Type B pancreatic cell (in vitro differentiated cells): ENCODE measurements around the gene ACSS1. TPM values are rescaled to one million over a fixed set of nuclear protein-coding genes. Genes with fewer than 3 reads are reported as not detected.

ENCODE experiments used
- DNase-seq: peaks from one replicate; pipeline ENCODE4 v3.0.0; 2021; ENCODE audit warnings: mixed read lengths; ENCODE audit not compliant: unreplicated experiment; ENCODE audit errors: extremely low spot score
- H3K27ac Mint-ChIP-seq: 2 replicates; pipeline ENCODE4 v1.8.0; 2021; ENCODE audit warnings: mild to moderate bottlenecking, mixed read lengths
- H3K27me3 Mint-ChIP-seq: 2 replicates; pipeline ENCODE4 v1.8.0; 2021; ENCODE audit warnings: mixed read lengths
- H3K36me3 Mint-ChIP-seq: 2 replicates; pipeline ENCODE4 v1.8.0; 2021; ENCODE audit warnings: mixed read lengths
- H3K4me1 Mint-ChIP-seq: one replicate; pipeline ENCODE4 v1.8.0; 2021; ENCODE audit warnings: mixed read lengths; ENCODE audit not compliant: unreplicated experiment
- H3K4me3 Mint-ChIP-seq: 2 replicates; pipeline ENCODE4 v1.8.0; 2021; ENCODE audit warnings: mild to moderate bottlenecking, mixed read lengths
- H3K9me3 Mint-ChIP-seq: 2 replicates; pipeline ENCODE4 v1.8.0; 2021; ENCODE audit warnings: mixed read lengths
- total RNA-seq: library from RNA; stranded (reverse); gene quantifications from 2 replicates; pipeline ENCODE4 v1.2.1, GENCODE V29; 2021; ENCODE audit warnings: low replicate concordance
- TF ChIP-seq, protein P1 (sequence below): fragments of 200-600 bp; sonication (generic); conservative IDR thresholded peaks from 2 replicates; pipeline ENCODE4 v1.5.0; 2021; ENCODE audit warnings: antibody characterized with exemption, mild to moderate bottlenecking

ACSS1 gene
- total RNA-seq, 1 donor from 2014 or later: 27.5 TPM

DNA sequence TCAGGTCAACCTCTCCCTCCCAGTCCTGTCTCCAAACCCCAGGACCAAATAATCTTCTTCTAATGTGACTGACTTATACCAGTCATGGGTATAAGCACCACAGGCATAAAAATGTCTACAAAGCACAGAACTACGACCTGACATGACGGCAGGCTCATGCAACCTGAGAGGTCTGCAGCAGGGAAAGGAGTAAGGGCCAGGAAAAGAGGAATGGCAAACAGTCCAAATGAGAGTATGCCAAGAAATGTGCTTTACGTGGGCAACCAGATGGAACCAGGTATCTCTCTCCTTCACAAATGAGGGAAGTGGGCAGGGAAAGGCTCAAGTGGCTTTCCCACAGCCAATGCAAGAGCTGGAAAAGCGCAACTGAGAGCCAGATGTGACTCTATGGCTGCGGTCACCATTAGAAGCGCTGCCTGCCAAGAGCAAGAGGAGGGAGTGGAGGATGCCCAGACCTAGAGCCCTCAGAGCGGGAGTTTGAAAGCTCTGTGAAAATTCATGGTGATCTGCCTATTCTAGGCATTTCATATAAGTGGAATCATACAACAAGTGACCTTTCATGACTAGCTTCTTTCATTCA, 71.4 kb downstream of the ACSS1 start:
- H3K36me3 Mint-ChIP-seq: peaks cover 16% of the 10 kb centered on the region
- no peak overlapping the region for H3K27ac Mint-ChIP-seq
- no peaks in the 10 kb centered on the region for H3K27me3 Mint-ChIP-seq
- peak; percentile 27 for DNase-seq
- no peaks in the 10 kb centered on the region for H3K9me3 Mint-ChIP-seq
- TF ChIP-seq, protein P1, sequence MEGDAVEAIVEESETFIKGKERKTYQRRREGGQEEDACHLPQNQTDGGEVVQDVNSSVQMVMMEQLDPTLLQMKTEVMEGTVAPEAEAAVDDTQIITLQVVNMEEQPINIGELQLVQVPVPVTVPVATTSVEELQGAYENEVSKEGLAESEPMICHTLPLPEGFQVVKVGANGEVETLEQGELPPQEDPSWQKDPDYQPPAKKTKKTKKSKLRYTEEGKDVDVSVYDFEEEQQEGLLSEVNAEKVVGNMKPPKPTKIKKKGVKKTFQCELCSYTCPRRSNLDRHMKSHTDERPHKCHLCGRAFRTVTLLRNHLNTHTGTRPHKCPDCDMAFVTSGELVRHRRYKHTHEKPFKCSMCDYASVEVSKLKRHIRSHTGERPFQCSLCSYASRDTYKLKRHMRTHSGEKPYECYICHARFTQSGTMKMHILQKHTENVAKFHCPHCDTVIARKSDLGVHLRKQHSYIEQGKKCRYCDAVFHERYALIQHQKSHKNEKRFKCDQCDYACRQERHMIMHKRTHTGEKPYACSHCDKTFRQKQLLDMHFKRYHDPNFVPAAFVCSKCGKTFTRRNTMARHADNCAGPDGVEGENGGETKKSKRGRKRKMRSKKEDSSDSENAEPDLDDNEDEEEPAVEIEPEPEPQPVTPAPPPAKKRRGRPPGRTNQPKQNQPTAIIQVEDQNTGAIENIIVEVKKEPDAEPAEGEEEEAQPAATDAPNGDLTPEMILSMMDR: no peak
- no peak overlapping the region for H3K4me3 Mint-ChIP-seq
- H3K4me1 Mint-ChIP-seq: peaks cover 16% of the 10 kb centered on the region

DNA sequence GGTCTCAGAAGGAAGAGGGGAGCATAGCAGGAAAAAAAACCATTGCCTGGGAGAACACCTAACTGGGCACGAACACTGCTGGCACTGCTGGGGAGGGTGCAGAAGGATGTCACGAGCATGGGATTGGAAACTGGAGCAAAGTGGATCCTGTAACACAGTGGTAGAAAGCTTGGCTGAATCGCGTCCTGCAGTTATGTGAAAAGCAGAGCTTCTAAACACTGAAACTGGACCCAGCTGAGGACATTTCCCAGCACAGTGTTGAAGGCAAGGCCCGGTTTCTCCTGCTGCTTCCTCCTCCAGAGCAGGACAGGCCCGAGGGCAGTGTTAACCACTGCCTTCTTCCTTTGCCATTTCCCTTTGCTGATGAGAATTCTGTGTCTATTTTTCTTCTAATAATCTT, 72.1 kb downstream of the ACSS1 start:
- H3K36me3 Mint-ChIP-seq: peaks cover 23% of the 10 kb centered on the region
- H3K9me3 Mint-ChIP-seq: no peaks in the 10 kb centered on the region
- no peak overlapping the region for H3K4me3 Mint-ChIP-seq
- DNase-seq: peak; percentile 31
- TF ChIP-seq, protein P1: no peak
- H3K27ac Mint-ChIP-seq: peak overlapping the region; percentile 43
- no peaks in the 10 kb centered on the region for H3K27me3 Mint-ChIP-seq
- H3K4me1 Mint-ChIP-seq: peaks cover 8% of the 10 kb centered on the region

DNA sequence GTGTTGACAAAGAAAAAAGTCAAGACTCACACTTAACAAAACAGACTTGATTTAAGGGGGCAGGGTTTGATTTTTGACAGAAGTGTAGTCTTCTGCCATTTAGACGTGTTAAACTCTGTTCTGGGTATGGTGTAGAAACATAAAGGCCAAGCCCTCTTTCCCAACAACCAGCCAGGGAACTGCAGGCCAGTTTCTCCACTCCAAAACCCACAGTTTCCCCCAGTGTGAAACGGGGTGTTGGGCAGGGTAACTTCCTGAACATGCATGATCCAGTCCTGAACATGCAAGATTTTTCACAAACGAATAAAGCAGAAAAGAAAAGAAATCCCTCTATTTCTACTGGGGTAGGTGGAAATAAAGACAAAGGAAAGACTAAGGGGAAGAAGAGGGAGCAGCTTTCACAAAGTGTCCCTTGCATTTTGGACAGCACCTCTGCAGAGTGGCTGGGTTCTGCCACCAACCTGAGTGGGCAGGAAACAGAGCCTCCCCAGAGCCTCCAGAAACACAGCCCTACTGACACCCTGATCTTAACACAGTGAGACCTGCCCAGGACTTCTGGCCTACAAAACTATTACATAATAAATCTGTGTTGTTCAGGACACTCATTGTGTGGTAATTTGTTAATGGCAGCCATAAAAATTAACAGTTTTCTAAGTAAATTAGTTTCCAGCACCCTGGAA, 72.8 kb downstream of the ACSS1 start:
- TF ChIP-seq, protein P1: no peak
- H3K27ac Mint-ChIP-seq: no peak overlapping the region
- H3K36me3 Mint-ChIP-seq: peaks cover 25% of the 10 kb centered on the region
- DNase-seq: peak; percentile 27
- H3K4me3 Mint-ChIP-seq: no peak overlapping the region
- peaks cover under 1% of the 10 kb centered on the region for H3K9me3 Mint-ChIP-seq
- H3K4me1 Mint-ChIP-seq: peaks cover 4% of the 10 kb centered on the region
- no peaks in the 10 kb centered on the region for H3K27me3 Mint-ChIP-seq

- Mint-ChIP-seq H3K27ac (no peak overlapping the region), H3K27me3 (no peaks in the 10 kb centered on the region), H3K4me3 (no peak overlapping the region), H3K9me3 (peaks cover 8% of the 10 kb centered on the region), H3K4me1 (peaks cover 4% of the 10 kb centered on the region), H3K36me3 (peaks cover 33% of the 10 kb centered on the region)
- TF ChIP-seq, protein P1: no peak
- DNase-seq: peak; percentile 24
These were observed 74.0 kb downstream of the ACSS1 start for GRCh38 chr20:24983896-24984295.

- peaks cover 10% of the 10 kb centered on the region for H3K9me3 Mint-ChIP-seq
- peaks cover 4% of the 10 kb centered on the region for H3K4me1 Mint-ChIP-seq
- no peaks in the 10 kb centered on the region for H3K27me3 Mint-ChIP-seq
- DNase-seq: peak; percentile 29
- H3K27ac Mint-ChIP-seq: no peak overlapping the region
- H3K36me3 Mint-ChIP-seq: peaks cover 54% of the 10 kb centered on the region
- H3K4me3 Mint-ChIP-seq: no peak overlapping the region
- TF ChIP-seq, protein P1: no peak
These were observed 76.1 kb downstream of the ACSS1 start for GRCh38 chr20:24981790-24982189.
